OCI-LY7 (cell line): ENCODE results near the gene MAP7D3.

Experiments
- EZH2phosphoT487 ChIP-seq: fragments of 200-600 bp; sonication (generic); IDR thresholded peaks from 2 replicates; pipeline ENCODE4 v1.6.1; 2018; ENCODE audit warnings: low read depth, borderline replicate concordance, mild to moderate bottlenecking, mixed run types, antibody characterized with exemption, low read length, moderate library complexity, mixed read lengths
- TF ChIP-seq, protein P1 (sequence below): fragments of 200-600 bp; sonication (generic); conservative IDR thresholded peaks from 2 replicates; pipeline ENCODE4 v1.5.1; 2014; ENCODE audit warnings: mild to moderate bottlenecking, antibody characterized with exemption, low read length, moderate library complexity, mixed read lengths

DNA sequence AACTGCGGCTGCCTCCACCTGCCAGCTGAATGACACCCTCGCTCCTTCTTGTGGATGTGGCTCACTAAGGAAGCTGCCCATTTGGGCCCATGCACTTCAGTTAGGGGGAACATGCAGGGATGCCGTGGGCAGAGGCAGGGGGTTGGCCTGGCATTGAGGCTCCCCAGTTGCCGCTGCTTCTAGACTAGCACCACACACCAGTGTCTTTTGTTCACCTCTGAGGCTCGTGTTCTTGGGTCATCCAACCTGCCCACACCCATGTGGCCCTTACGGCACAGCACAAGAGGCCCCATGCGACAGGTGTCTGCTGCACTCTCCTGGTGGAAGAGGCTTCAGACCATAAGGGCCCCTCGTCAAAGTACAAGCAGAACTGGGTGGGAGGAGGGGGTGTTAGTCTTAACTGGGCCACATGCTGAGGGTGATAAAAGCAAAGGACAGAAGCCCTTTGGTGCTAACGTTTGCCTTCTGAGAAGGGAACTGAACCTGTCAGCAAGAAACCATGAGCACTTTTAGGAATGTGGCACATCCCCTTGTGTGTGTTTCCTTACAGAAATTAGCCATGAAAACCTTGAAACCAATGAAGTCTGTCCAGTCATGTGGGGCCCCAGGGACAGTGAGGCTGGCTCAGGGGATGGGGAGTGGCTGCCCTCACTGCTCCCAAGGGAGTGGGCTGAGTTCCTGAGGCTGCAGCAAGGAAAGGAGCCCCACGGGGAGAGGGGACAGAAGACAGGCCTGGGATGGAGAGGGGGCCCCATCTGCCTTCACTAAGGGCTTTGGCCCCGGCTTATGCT is 39.2 kb downstream of the MAP7D3 start:
- TF ChIP-seq, protein P1, sequence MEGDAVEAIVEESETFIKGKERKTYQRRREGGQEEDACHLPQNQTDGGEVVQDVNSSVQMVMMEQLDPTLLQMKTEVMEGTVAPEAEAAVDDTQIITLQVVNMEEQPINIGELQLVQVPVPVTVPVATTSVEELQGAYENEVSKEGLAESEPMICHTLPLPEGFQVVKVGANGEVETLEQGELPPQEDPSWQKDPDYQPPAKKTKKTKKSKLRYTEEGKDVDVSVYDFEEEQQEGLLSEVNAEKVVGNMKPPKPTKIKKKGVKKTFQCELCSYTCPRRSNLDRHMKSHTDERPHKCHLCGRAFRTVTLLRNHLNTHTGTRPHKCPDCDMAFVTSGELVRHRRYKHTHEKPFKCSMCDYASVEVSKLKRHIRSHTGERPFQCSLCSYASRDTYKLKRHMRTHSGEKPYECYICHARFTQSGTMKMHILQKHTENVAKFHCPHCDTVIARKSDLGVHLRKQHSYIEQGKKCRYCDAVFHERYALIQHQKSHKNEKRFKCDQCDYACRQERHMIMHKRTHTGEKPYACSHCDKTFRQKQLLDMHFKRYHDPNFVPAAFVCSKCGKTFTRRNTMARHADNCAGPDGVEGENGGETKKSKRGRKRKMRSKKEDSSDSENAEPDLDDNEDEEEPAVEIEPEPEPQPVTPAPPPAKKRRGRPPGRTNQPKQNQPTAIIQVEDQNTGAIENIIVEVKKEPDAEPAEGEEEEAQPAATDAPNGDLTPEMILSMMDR: no peak
- TF ChIP-seq EZH2phosphoT487: no peak
